Thyroid gland (tissue), 4 donors: ENCODE measurements around the gene CLDN22.

Source experiments
- POLR2A ChIP-seq, 2 donors: fragments of 450-650 bp; IDR thresholded peaks; one replicate each; pipeline ENCODE4 v1.6.1; 2017; ENCODE audit warnings: antibody characterized with exemption in 2 of 2, mild to moderate bottlenecking in 2 of 2, moderate library complexity in 1 of 2
- TF ChIP-seq, protein P1 (sequence below), 6 experiments: fragments of 200-600 bp in 3 of 6; fragments of 450-650 bp in 3 of 6; sonication (generic) in 3 of 6; IDR thresholded peaks; one replicate each; pipeline ENCODE4 v1.5.1; 2016 to 2019; ENCODE audit warnings: antibody characterized with exemption in 6 of 6, mild to moderate bottlenecking in 2 of 6, inconsistent platforms in 1 of 6, moderate library complexity in 1 of 6

DNA sequence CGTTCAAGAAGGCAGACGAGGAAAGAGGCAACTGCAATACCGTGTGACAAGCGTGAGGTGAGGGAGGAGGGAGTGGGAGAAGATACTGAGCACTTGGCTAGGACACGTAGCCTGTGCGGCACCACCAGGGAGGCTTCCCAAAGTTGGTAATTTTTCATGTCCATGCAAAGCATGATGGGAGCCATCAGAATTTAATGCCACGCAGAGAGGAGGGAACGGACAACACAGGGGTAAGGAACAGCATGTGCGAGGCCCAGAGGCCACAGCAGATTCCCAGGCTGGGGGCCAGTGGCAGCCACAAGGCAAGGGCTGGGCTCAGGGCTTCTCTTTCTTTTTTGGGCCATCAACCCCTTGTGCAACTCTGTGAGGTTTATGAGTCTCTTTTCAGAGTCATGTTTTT lies 13.1 kb upstream of the CLDN22 start:
- TF ChIP-seq, protein P1, sequence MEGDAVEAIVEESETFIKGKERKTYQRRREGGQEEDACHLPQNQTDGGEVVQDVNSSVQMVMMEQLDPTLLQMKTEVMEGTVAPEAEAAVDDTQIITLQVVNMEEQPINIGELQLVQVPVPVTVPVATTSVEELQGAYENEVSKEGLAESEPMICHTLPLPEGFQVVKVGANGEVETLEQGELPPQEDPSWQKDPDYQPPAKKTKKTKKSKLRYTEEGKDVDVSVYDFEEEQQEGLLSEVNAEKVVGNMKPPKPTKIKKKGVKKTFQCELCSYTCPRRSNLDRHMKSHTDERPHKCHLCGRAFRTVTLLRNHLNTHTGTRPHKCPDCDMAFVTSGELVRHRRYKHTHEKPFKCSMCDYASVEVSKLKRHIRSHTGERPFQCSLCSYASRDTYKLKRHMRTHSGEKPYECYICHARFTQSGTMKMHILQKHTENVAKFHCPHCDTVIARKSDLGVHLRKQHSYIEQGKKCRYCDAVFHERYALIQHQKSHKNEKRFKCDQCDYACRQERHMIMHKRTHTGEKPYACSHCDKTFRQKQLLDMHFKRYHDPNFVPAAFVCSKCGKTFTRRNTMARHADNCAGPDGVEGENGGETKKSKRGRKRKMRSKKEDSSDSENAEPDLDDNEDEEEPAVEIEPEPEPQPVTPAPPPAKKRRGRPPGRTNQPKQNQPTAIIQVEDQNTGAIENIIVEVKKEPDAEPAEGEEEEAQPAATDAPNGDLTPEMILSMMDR (IDR thresholded peaks at IDR 0.05) = no peak
- no peak for TF ChIP-seq POLR2A (IDR thresholded peaks at IDR 0.05)
